Activated CD4-positive, alpha-beta T cell treated with anti-CD3 and anti-CD28 coated beads, Interleukin-2, amount 10 ng/mL, durations not matched to agents 24 days and 14 days (primary cell): Measurements from ENCODE around the gene CDC14B. TPM values are rescaled to one million over a fixed set of nuclear protein-coding genes. Genes with fewer than 3 reads are reported as not detected.
A peak's percentile ranks its signal among the peaks of the same experiment; 100 is the strongest.

ENCODE experiments used
- DNase-seq: peaks from one replicate; pipeline ENCODE4 v3.0.0; 2022
- H3K27ac Mint-ChIP-seq: one replicate; pipeline ENCODE4 v1.8.0; 2022; ENCODE audit warnings: mild to moderate bottlenecking, mixed read lengths
- H3K27me3 Mint-ChIP-seq: one replicate; pipeline ENCODE4 v1.8.0; 2022; ENCODE audit warnings: mixed read lengths
- H3K36me3 Mint-ChIP-seq: one replicate; pipeline ENCODE4 v1.8.0; 2022; ENCODE audit warnings: low read depth, mild to moderate bottlenecking, mixed read lengths
- H3K4me1 Mint-ChIP-seq: one replicate; pipeline ENCODE4 v1.8.0; 2021; ENCODE audit warnings: mixed read lengths
- H3K4me3 Mint-ChIP-seq: one replicate; pipeline ENCODE4 v1.8.0; 2022; ENCODE audit warnings: mild to moderate bottlenecking, moderate library complexity, mixed read lengths
- H3K9me3 Mint-ChIP-seq: one replicate; pipeline ENCODE4 v1.8.0; 2021; ENCODE audit warnings: mixed read lengths
- intact Hi-C: fragments of 100-400 bp; cut with micrococcal nuclease; formaldehyde crosslinking; loops from one replicate; pipeline ENCODE4 v1.15.1; 2023
- total RNA-seq: library from RNA; stranded (reverse); gene quantifications from 2 replicates; pipeline ENCODE4 v1.2.3, GENCODE V29; 2022

Gene CDC14B
- total RNA-seq, 1 donor from 2014 or later, result 1.1 TPM

DNA sequence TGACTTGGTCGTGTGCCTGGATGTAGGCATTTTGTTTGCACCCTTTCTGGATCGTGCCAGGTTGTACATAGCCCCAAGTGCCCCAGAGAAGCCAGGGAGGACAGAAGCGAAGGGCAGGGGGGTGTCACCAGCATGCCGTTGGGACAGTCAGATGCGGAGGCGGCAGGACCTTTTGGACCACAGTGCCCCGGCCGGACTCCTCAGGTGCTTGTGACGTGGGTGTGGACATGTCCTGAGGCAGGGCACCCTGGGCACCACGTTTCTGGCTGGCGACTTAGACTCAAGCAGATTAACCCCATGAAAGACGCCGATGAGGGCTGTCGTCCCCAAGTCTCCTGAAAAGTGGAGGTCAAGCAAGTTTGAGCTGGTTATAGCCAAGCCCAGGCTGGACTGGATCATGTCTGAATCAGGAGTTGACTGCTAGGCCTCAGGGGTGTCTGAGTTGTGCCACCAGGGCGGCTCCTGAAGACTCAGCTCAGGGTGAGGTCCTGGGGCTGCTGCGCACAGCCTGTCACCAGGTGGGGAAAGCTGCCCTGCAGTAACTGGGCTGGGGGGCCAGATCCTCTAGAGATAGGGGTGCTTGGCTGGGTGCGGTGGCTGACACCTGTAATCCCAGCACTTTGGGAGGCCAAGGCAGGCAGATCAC is 127.6 kb downstream of the CDC14B start:
- Mint-ChIP-seq H3K27ac (peak overlapping the region; percentile 71), H3K4me1 (peaks cover 6% of the 10 kb centered on the region), H3K27me3 (no peaks in the 10 kb centered on the region), H3K4me3 (peak overlapping the region; percentile 44), H3K9me3 (no peaks in the 10 kb centered on the region), H3K36me3 (peaks cover 15% of the 10 kb centered on the region)
- intact Hi-C loops, result loop anchor here (1.0 to 5.0 kb wide), 2 partner anchors 13 to 75 kb away; no protein-coding TSS in a partner anchor
- DNase-seq, result no peak

DNA sequence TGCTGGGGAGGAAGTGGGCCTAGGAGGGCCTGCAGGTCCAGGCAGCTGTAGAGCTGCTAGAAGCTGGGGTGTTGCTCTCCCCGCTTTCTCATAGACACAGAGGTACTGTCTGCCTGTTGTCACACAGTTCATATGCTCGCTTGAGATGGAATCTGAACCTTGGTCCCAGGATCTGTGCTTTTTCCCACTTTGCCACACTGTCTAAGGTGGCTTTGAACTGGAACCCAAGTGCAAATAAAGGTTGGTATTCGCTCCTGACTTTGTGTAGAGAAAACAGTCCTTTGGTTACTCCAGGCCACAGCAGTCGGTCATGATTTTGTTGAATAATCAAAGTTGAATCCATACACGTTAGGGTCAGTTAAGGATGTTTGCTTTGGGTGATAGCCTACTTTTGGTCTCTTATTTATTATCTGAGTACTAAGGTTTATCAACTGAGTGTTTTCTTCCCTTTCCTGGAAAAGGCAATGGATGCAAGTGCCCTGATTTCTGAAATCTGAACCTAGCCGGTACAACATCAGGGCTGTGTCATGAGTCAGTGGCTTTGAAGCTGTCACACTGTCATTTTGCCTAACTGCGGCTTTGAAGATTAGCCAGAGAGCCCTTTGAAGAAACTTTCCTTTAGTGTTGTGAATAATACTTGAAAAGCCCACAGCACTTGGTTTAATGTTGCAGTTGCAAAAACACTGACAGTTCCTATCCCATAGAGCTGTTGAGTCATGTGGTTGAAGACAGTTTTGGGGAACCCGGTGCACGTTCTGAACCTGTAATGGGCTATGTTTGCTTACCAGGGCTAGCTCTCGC is 128.4 kb downstream of the CDC14B start:
- intact Hi-C loops, result loop anchor here (1.0 to 5.0 kb wide), 2 partner anchors 12 to 76 kb away; no protein-coding TSS in a partner anchor
- H3K9me3 Mint-ChIP-seq, result no peaks in the 10 kb centered on the region
- no peaks in the 10 kb centered on the region for H3K27me3 Mint-ChIP-seq
- H3K36me3 Mint-ChIP-seq, result peaks cover 15% of the 10 kb centered on the region
- peak overlapping the region; percentile 71 for H3K27ac Mint-ChIP-seq
- peaks cover 6% of the 10 kb centered on the region for H3K4me1 Mint-ChIP-seq
- peak; percentile 64 for DNase-seq
- H3K4me3 Mint-ChIP-seq, result peak overlapping the region; percentile 44

DNA sequence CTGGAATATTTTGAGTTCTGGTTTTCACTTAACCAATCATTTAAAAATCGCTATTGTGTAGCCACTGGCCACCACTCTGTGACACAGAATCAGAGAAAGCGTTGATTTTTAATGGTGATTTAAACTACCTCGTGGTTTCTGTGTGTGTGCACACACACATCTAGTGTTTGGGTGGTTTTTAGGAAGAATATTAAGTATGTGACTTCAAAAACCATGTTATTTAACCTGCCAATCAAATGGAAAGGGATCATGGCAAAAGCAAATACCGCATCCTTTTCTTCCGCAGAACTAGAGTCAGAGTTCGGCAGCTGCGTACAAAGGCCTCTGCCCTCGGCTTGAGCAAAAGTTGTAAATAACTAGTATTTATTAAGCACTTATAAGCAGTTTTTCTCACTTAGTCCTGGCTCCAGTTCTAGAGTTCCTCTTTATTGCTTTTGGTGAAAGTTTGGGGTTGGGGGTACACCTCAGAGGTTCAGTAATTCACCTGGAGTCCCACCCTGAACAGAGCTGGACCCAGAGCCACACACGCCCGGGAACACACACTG is 129.0 kb downstream of the CDC14B start:
- DNase-seq, result no peak
- Mint-ChIP-seq H3K27ac (no peak overlapping the region), H3K36me3 (peaks cover 20% of the 10 kb centered on the region), H3K27me3 (no peaks in the 10 kb centered on the region), H3K9me3 (no peaks in the 10 kb centered on the region), H3K4me1 (peaks cover 8% of the 10 kb centered on the region), H3K4me3 (no peak overlapping the region)
- intact Hi-C loops, result loop anchor here (1.0 to 5.0 kb wide), 2 partner anchors 11 to 77 kb away; no protein-coding TSS in a partner anchor

DNA sequence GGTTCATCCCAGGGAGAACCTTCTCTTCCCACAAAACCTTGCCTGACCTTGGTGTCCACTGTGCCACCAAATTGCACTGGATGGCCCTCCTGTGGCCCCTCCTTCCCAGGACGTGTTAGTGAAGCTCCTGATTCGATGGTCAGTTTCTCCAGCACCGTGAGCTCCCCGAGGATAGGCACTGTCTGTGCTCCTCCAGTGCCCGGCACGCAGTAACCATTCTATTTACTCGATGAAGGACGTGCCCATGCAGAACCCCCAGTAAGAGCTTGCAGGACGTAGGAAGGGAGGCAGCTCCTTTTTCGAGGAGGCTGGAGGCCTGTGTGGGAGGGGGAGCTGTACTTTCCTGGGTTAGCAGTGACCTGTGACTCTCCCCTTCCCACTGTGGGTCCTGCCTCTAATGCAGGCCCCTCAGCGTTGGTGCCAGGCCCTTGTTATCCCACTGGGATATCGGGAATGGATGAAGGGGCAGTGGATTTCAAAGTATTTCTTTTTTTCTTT is 130.1 kb downstream of the CDC14B start:
- intact Hi-C loops, result no loop called here
- H3K4me1 Mint-ChIP-seq, result peaks cover 8% of the 10 kb centered on the region
- no peaks in the 10 kb centered on the region for H3K9me3 Mint-ChIP-seq
- H3K4me3 Mint-ChIP-seq, result no peak overlapping the region
- H3K27me3 Mint-ChIP-seq, result no peaks in the 10 kb centered on the region
- H3K36me3 Mint-ChIP-seq, result peaks cover 26% of the 10 kb centered on the region
- no peak overlapping the region for H3K27ac Mint-ChIP-seq
- no peak for DNase-seq

DNA sequence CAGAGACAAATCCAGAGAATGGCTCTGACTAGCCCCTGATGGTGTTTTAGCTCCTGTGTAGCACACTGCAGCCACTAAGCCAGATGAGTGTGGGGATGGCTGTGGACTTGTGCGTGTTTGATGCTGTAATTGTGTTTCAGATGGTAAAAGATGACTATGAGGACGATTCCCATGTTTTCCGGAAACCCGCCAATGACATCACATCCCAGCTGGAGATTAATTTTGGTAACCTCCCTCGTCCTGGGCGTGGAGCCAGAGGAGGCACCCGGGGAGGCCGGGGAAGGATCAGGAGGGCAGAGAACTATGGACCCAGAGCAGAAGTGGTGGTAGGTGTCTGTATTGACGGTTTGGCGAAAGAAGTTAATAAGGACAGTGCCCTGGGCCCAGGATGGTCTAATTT is 131.7 kb downstream of the CDC14B start:
- peaks cover 3% of the 10 kb centered on the region for H3K9me3 Mint-ChIP-seq
- no peak overlapping the region for H3K4me3 Mint-ChIP-seq
- no peak overlapping the region for H3K27ac Mint-ChIP-seq
- H3K36me3 Mint-ChIP-seq, result peaks cover 32% of the 10 kb centered on the region
- no peak for DNase-seq
- peaks cover 11% of the 10 kb centered on the region for H3K4me1 Mint-ChIP-seq
- H3K27me3 Mint-ChIP-seq, result no peaks in the 10 kb centered on the region
- intact Hi-C loops, result no loop called here

DNA sequence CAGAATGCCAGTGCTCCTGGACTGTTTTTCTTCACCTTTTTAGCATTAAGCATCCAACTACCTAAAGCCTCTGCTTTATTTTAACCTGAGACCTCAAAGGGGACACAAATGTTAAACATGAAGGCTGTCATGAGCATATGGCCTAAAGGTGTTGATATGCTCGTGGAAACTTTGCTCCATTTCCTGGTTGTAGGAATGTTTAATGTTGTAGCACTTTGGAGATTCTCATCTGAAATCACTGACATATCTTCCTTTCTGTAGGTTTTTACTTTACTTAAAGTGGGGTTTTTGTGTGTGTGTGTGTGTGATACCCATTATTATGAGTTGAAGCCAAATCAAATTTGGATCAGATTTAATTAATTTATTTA is 132.6 kb downstream of the CDC14B start:
- DNase-seq, result no peak
- Mint-ChIP-seq H3K4me1 (peaks cover 11% of the 10 kb centered on the region), H3K4me3 (no peak overlapping the region), H3K36me3 (peaks cover 35% of the 10 kb centered on the region), H3K27ac (no peak overlapping the region), H3K27me3 (no peaks in the 10 kb centered on the region), H3K9me3 (peaks cover 3% of the 10 kb centered on the region)
- intact Hi-C loops, result no loop called here

DNA sequence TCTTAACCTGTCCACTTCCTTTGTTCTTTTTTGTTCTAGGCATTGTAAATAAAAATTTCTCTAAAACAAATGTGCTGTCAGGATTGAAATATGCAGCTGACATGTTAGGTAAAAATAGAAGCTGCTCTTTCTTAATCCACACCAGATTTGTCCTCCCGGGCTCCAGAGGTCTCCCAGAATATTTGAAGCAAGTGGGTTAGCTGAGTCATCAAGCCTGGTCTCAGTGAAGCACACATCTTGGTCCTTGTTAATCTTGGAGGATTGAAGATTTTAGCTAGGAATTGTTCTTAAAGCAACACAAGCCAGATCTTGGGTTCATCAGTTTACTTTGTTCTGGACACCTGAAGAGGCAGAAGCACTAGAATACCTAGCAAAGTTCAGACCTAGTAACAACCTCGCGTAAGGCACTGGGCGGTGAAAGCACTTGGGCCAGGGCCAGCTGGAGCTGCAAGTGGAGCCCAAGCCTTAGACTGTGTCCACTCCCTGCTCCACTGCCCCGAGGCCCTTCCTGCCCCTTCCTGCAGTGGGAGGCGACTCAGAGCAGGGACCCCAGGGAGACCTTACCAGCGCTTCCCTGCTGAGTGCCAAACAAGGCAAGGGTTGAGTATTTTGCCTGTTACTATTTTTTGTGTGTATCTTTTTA is 133.1 kb downstream of the CDC14B start:
- no peak overlapping the region for H3K27ac Mint-ChIP-seq
- peaks cover 33% of the 10 kb centered on the region for H3K36me3 Mint-ChIP-seq
- intact Hi-C loops, result no loop called here
- peaks cover 3% of the 10 kb centered on the region for H3K9me3 Mint-ChIP-seq
- H3K4me1 Mint-ChIP-seq, result peaks cover 8% of the 10 kb centered on the region
- no peak overlapping the region for H3K4me3 Mint-ChIP-seq
- H3K27me3 Mint-ChIP-seq, result no peaks in the 10 kb centered on the region
- DNase-seq, result no peak

DNA sequence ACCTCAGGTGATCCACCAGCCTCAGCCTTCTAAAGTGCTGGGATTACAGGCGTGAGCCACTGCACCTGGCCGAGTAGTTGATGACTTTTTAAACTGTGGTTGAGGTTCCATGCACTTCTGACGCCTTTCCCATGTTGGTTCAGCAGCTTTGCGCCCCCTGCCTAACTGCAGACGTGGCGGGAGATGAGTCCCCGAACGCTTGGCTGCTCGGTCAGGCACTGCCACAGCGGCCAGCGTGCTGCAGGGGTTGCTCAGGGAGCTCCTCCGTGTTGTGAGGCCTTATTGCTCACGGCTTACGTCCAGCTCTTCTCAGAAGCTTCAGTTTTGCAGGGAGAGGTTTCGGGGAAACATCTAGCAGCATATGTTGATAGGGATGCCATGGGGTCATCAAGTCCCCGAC is 134.4 kb downstream of the CDC14B start:
- intact Hi-C loops, result no loop called here
- H3K4me3 Mint-ChIP-seq, result no peak overlapping the region
- DNase-seq, result no peak
- no peak overlapping the region for H3K27ac Mint-ChIP-seq
- H3K4me1 Mint-ChIP-seq, result peaks cover 5% of the 10 kb centered on the region
- H3K27me3 Mint-ChIP-seq, result no peaks in the 10 kb centered on the region
- peaks cover 3% of the 10 kb centered on the region for H3K9me3 Mint-ChIP-seq
- peaks cover 29% of the 10 kb centered on the region for H3K36me3 Mint-ChIP-seq

DNA sequence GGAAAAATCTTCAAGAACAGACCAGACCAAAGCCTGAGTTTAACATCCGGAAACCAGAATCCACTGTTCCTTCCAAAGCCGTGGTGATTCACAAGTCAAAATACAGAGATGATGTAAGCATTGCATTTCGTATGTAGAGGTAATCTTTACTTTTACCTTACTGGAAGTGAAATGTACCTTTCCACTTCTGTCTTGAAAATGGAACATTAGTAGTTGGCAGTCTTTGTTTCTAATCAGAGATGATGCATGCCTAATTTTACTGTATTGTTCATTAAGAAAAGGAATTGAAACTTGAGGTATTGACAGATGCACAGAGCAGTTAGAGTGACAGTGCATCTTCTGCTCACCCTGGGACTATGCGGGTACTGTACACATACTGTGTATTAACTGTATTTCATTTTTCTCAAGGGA is 135.1 kb downstream of the CDC14B start:
- no peak overlapping the region for H3K27ac Mint-ChIP-seq
- H3K27me3 Mint-ChIP-seq, result no peaks in the 10 kb centered on the region
- peaks cover 3% of the 10 kb centered on the region for H3K9me3 Mint-ChIP-seq
- peaks cover 5% of the 10 kb centered on the region for H3K4me1 Mint-ChIP-seq
- intact Hi-C loops, result no loop called here
- no peak for DNase-seq
- peaks cover 27% of the 10 kb centered on the region for H3K36me3 Mint-ChIP-seq
- no peak overlapping the region for H3K4me3 Mint-ChIP-seq

DNA sequence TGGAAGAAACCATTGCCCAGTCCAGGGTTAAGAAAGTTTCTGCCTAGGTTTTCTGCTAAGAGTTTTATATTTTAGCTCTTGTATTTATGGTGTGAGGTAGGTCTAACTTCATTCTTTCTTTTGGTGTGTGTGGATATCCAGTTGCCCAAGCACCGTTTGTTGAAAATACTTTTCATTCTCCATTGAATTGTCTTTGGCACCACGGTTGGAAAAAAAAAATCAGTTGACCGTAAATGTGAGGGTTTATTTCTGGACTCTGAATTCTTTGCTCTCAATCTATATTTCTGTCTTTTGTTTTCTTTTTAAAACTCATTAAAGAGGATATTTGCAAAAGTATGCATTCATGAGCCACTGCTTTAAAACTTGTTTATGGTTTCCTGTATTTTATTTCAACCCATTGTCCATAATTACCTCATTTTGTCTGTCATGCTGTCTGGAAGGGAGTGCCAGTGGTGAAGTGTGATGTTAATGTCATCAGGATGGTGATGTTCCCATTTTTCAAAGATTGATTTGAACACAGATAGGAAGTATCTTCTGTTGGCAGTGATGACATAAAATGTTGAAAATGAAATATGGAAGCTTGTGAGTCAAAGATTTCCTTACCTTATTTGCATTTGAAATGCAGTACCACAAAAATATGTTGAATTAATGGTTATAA is 135.8 kb downstream of the CDC14B start:
- no peaks in the 10 kb centered on the region for H3K27me3 Mint-ChIP-seq
- H3K9me3 Mint-ChIP-seq, result peaks cover 3% of the 10 kb centered on the region
- H3K36me3 Mint-ChIP-seq, result peaks cover 25% of the 10 kb centered on the region
- intact Hi-C loops, result no loop called here
- no peak for DNase-seq
- peak overlapping the region; percentile 52 for H3K27ac Mint-ChIP-seq
- peaks cover 7% of the 10 kb centered on the region for H3K4me1 Mint-ChIP-seq
- H3K4me3 Mint-ChIP-seq, result no peak overlapping the region

DNA sequence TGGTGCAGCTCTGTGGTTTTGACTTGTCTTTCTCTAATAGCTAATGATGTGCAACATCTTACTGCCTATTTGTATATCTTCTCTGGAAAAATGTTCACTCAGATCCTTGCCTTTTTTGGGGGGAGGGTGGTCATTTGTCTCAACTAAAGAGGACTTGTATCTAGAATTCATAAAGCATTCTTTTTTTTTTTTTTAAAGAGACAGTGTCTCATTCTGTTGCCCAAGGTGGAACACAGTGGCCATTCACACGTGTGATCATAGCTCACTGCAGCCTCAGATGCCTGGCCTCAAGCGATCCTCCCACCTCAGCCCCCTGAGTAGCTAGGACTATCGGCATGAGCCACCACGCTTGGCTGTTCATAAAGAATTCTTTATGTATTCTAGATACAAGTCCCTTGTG is 136.4 kb downstream of the CDC14B start:
- Mint-ChIP-seq H3K27me3 (no peaks in the 10 kb centered on the region), H3K36me3 (peaks cover 23% of the 10 kb centered on the region), H3K4me3 (no peak overlapping the region), H3K27ac (no peak overlapping the region), H3K4me1 (peaks cover 10% of the 10 kb centered on the region), H3K9me3 (peaks cover 3% of the 10 kb centered on the region)
- intact Hi-C loops, result no loop called here
- DNase-seq, result no peak

DNA sequence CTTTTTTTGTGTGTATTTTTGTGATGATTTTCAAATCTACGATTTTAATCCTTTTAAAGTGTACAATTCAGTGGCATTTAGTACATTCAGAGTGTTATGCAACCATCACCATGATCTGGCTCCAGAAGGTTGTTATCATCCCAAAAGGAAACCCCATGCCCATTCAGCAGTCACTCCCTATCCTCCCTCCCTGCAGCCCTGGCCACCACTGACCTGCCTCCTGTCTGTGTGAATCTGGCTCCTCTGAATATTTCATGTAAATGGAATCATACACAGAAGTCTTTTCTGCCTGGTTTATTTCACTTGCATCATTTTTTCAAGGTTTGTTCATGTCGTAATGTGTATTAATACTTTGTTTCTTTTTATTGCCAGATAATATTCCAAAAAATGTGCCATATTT is 137.2 kb downstream of the CDC14B start:
- Mint-ChIP-seq H3K4me1 (peaks cover 10% of the 10 kb centered on the region), H3K36me3 (peaks cover 23% of the 10 kb centered on the region), H3K9me3 (peaks cover 3% of the 10 kb centered on the region), H3K27ac (no peak overlapping the region), H3K27me3 (no peaks in the 10 kb centered on the region), H3K4me3 (no peak overlapping the region)
- intact Hi-C loops, result no loop called here
- DNase-seq, result no peak

DNA sequence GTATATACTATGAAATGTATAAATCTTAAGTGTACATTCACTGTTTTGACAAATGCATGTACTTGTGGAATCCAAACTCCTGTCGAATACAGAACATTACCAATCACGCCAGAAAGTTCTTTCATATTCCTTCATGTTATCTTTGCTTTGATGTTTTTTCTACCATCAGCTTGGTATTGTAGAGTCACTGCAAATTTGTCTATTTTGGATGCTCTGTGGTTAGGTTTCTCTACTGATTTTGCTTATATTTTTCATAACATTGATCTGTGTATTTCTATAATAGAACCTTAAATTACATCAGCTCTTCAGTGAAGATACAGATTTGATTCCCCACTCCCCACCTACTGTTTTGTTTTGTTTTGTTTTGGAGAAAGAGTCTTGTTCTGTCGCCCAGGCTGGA is 138.9 kb downstream of the CDC14B start:
- Mint-ChIP-seq H3K4me1 (peaks cover 12% of the 10 kb centered on the region), H3K36me3 (peaks cover 22% of the 10 kb centered on the region), H3K27ac (no peak overlapping the region), H3K4me3 (no peak overlapping the region), H3K27me3 (no peaks in the 10 kb centered on the region), H3K9me3 (peaks cover 3% of the 10 kb centered on the region)
- DNase-seq, result no peak
- intact Hi-C loops, result no loop called here
